ENCODE measurements around the gene ENPEP. TPM values are rescaled to one million over a fixed set of nuclear protein-coding genes. Genes with fewer than 3 reads are reported as not detected.

The ENPEP gene
- total RNA-seq, 2 experiments from 2014 or later: 0.05 TPM; not detected in 1

GRCh38 chr4:110508827-110509710 lies 33.1 kb downstream of the ENPEP start:
- ChIA-PET CTCF (interaction anchor here (0.6 to 3.9 kb wide), 13 partner anchors 10 to 519 kb away, joined by 3 to 24 read pairs (median 5); partner anchors contain the start of gene ELOVL6), POLR2A (no interaction called here)
- H3K4me3 Mint-ChIP-seq: no peak overlapping the region
- no peak for ATAC-seq
- H3K27me3 Mint-ChIP-seq: peaks cover 1% of the 10 kb centered on the region
- intact Hi-C loops (cut with micrococcal nuclease): no loop called here
- DNase-seq: no peak
- peak; percentile 23 for TF ChIP-seq CTCF (IDR thresholded peaks at IDR 0.05)
- H3K27ac Mint-ChIP-seq: no peak overlapping the region
- no peaks in the 10 kb centered on the region for H3K36me3 Mint-ChIP-seq (ENCODE audit: low read depth)
- H3K4me1 Mint-ChIP-seq (ENCODE audit: low read depth): no peaks in the 10 kb centered on the region
- H3K9me3 Mint-ChIP-seq: no peaks in the 10 kb centered on the region

GRCh38 chr4:110510277-110510676 lies 34.3 kb downstream of the ENPEP start:
- TF ChIP-seq CTCF (IDR thresholded peaks at IDR 0.05): no peak
- CTCF ChIA-PET: interaction anchor here (0.6 to 9.9 kb wide), 18 partner anchors 9 to 512 kb away, joined by 3 to 194 read pairs (median 4); no protein-coding TSS in a partner anchor
- POLR2A ChIA-PET: no interaction called here
- Mint-ChIP-seq H3K4me1 (ENCODE audit: low read depth) (peaks cover 4% of the 10 kb centered on the region), H3K27ac (no peak overlapping the region), H3K4me3 (no peak overlapping the region), H3K36me3 (ENCODE audit: low read depth) (no peaks in the 10 kb centered on the region), H3K27me3 (peaks cover 1% of the 10 kb centered on the region), H3K9me3 (no peaks in the 10 kb centered on the region)
- DNase-seq (no peak), ATAC-seq (no peak)
- intact Hi-C loops (cut with micrococcal nuclease): no loop called here

GRCh38 chr4:110510955-110511544 lies 35.1 kb downstream of the ENPEP start:
- intact Hi-C loops (cut with micrococcal nuclease): no loop called here
- no peaks in the 10 kb centered on the region for H3K36me3 Mint-ChIP-seq (ENCODE audit: low read depth)
- no peak overlapping the region for H3K27ac Mint-ChIP-seq
- ATAC-seq (no peak), DNase-seq (no peak)
- no peaks in the 10 kb centered on the region for H3K9me3 Mint-ChIP-seq
- peak; percentile 84 for TF ChIP-seq CTCF (IDR thresholded peaks at IDR 0.05)
- peaks cover 9% of the 10 kb centered on the region for H3K4me1 Mint-ChIP-seq (ENCODE audit: low read depth)
- H3K4me3 Mint-ChIP-seq: no peak overlapping the region
- POLR2A ChIA-PET: interaction anchor here (0.5 kb wide), 1 partner anchor 512 kb away, joined by 3 read pairs; no protein-coding TSS in a partner anchor
- CTCF ChIA-PET: interaction anchor here (0.6 to 9.9 kb wide), 24 partner anchors 8 to 529 kb away, joined by 3 to 194 read pairs (median 4); no protein-coding TSS in a partner anchor
- H3K27me3 Mint-ChIP-seq: peaks cover 1% of the 10 kb centered on the region

GRCh38 chr4:110512901-110513300 lies 36.9 kb downstream of the ENPEP start:
- CTCF ChIA-PET: interaction anchor here (1.0 to 9.9 kb wide), 11 partner anchors 8 to 515 kb away, joined by 3 to 194 read pairs (median 6); no protein-coding TSS in a partner anchor
- no peak overlapping the region for H3K27ac Mint-ChIP-seq
- POLR2A ChIA-PET: no interaction called here
- TF ChIP-seq CTCF (IDR thresholded peaks at IDR 0.05): no peak
- H3K9me3 Mint-ChIP-seq: no peaks in the 10 kb centered on the region
- no peak for DNase-seq
- H3K4me3 Mint-ChIP-seq: no peak overlapping the region
- intact Hi-C loops (cut with micrococcal nuclease): no loop called here
- peaks cover 13% of the 10 kb centered on the region for H3K4me1 Mint-ChIP-seq (ENCODE audit: low read depth)
- no peaks in the 10 kb centered on the region for H3K27me3 Mint-ChIP-seq
- ATAC-seq: no peak
- no peaks in the 10 kb centered on the region for H3K36me3 Mint-ChIP-seq (ENCODE audit: low read depth)

All from activated CD8-positive, alpha-beta T cell treated with anti-CD3 and anti-CD28 coated beads for 36 hours (primary cell).